ENCODE measurements around the gene CERS1.
"Not testable (repeated sequence)": the region's sequence is repeated elsewhere in the genome, so short reads cannot be mapped to it uniquely, and the experiment has no call there.

The CERS1 gene

DNA sequence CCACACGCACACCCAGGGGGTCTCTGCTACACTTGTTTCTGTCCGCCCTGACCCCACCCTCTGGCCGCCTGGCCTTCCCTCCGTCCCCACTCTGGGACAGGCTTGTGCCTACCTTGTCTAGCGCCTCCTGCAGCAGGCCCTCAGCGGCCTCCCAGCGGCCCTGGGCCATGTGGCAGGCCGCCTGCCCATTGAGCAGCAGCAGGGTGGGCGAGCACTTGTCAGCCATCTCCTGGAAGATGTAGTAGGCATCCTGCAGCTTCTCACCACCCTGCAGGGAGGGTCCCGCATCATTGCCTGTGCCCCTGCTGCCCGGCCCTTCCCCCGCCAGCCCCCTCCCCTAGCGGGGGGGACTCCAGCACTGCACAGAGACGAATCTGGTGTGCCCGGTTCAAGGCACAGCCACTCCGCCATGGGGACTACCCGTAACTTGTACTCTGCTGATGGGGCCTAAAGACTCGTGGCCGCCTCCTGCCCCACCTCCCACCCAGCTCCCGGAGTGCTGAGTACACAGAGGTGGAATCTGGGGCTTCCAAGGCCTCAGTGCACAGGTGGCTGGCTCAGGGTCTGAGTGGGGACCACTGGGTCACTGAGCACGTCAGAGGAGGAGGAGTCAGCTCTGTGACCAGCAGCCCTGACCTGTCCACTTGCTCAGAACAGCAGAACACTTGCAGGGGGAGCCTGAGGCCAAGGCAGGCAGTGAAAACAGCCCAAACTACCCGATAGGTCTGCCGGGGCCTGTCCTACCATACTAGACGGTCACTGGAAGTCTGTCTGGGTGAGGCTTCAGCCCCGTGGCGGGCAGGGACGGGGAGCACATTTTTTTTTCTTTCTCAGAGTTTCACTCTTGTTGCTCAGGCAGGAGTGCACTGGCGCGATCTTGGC lies 7.4 kb upstream of the CERS1 start:
- Histone ChIP-seq H3K9ac (ENCODE audit: low read length) (no peak overlapping the region), H3K4me1 (ENCODE audit: insufficient read depth, low read length) (no peaks in the 10 kb centered on the region), H3K27me3 (ENCODE audit: control insufficient read depth in 1 of 2, insufficient read depth in 2 of 2, low read length in 2 of 2) (no peaks in the 10 kb centered on the region), H3K27ac (ENCODE audit: low read depth, low read length) (no peak overlapping the region), H3K4me3 (ENCODE audit: low read depth in 1 of 2, low read length in 2 of 2) (no peak overlapping the region), H3K9me3 (ENCODE audit: low read length) (no peaks in the 10 kb centered on the region), H3K36me3 (ENCODE audit: insufficient read depth, low read length) (peaks cover 31% of the 10 kb centered on the region)

DNA sequence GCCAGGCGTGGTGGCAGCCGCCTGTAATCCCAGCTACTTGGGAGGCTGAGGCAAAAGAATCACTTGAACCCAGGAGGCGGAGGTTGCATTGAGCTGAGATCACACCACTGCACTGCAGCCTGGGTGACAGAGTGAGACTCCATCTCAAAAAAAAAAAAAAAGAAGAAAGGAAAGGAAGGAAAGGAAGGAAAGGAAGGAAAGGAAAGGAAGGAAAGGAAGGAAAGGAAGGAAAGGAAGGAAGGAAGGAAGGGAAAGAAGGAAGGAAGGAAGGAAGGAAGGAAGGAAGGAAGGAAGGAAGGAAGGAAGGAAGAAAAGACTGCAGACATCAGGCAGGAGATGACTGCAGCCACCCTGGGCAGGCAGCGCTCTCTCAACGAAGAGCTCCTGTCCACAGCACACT lies 6.6 kb upstream of the CERS1 start:
- H3K4me1 ChIP-seq (ENCODE audit: insufficient read depth, low read length); H3K9ac ChIP-seq (ENCODE audit: low read length); H3K27ac ChIP-seq (ENCODE audit: low read depth, low read length); H3K27me3 ChIP-seq (ENCODE audit: control insufficient read depth in 1 of 2, insufficient read depth in 2 of 2, low read length in 2 of 2); H3K9me3 ChIP-seq (ENCODE audit: low read length); H3K4me3 ChIP-seq (ENCODE audit: low read depth in 1 of 2, low read length in 2 of 2): not testable (repeated sequence)
- peaks cover 27% of the 10 kb centered on the region for H3K36me3 ChIP-seq (ENCODE audit: insufficient read depth, low read length)

DNA sequence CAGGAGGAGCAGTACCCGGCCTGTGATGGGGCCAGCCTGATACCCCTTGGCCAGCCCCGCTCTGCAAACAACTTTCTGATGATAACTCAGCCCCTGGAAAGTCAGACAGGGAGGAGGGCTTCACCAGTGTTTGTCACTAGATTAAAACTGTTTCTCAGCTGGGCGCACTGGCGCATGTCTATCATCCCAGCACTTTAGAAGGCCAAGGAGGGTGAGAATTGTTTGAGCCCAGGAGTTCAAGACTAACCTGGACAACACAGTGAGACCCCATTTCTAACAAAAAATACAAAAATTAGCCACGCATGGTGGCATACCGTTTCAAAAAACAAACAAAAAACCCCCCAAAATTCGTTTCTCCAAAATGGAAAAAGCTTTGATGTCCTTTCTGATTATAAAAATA lies 5.5 kb upstream of the CERS1 start:
- Histone ChIP-seq H3K9ac (ENCODE audit: low read length) (no peak overlapping the region), H3K27ac (ENCODE audit: low read depth, low read length) (no peak overlapping the region), H3K27me3 (ENCODE audit: control insufficient read depth in 1 of 2, insufficient read depth in 2 of 2, low read length in 2 of 2) (peaks cover 0 to 10% of the 10 kb centered on the region in 2 donors), H3K4me3 (ENCODE audit: low read depth in 1 of 2, low read length in 2 of 2) (no peak overlapping the region), H3K9me3 (ENCODE audit: low read length) (no peaks in the 10 kb centered on the region), H3K36me3 (ENCODE audit: insufficient read depth, low read length) (peaks cover 21% of the 10 kb centered on the region), H3K4me1 (ENCODE audit: insufficient read depth, low read length) (no peaks in the 10 kb centered on the region)

DNA sequence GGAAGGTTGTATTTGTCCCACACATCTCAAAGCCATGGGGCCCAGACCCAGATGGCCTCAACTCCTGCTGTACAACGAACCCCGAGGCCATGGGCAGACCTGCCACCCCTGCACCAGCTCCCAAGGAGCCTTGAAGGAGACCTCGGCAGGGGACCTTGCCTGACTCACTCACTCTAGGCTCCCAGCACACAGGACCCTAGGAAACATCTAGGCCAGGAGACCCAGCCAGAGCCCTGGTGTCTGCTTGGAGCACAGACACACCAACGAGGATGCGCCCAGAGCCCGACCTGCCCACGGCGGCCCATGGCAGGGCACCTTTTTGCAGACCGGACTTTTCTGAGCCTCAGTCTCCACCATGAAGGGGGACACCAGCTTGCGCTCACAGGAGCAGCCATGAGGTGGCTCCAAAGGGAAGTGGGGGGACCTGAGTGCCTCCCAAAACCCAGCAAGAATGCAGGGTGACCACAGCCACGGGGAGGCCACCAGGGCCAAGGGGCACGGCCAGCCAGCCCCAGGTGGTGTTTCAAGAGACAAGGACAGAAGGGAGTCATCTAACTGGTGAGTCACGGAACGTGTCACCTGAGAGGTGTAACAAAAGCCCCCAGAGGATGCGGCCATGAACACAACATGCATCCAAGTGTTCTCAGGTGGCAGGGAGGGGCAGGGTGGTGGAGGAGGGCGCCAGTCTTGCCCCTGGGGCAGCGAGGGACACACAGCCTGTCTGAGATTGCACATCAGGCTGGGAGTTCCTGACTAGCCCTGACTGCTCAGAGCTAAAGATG lies 4.9 kb upstream of the CERS1 start:
- Histone ChIP-seq H3K4me1 (ENCODE audit: insufficient read depth, low read length) (no peaks in the 10 kb centered on the region), H3K27me3 (ENCODE audit: control insufficient read depth in 1 of 2, insufficient read depth in 2 of 2, low read length in 2 of 2) (peaks cover 0 to 13% of the 10 kb centered on the region in 2 donors), H3K9ac (ENCODE audit: low read length) (no peak overlapping the region), H3K4me3 (ENCODE audit: low read depth in 1 of 2, low read length in 2 of 2) (no peak overlapping the region), H3K36me3 (ENCODE audit: insufficient read depth, low read length) (peaks cover 21% of the 10 kb centered on the region), H3K27ac (ENCODE audit: low read depth, low read length) (no peak overlapping the region), H3K9me3 (ENCODE audit: low read length) (no peaks in the 10 kb centered on the region)

DNA sequence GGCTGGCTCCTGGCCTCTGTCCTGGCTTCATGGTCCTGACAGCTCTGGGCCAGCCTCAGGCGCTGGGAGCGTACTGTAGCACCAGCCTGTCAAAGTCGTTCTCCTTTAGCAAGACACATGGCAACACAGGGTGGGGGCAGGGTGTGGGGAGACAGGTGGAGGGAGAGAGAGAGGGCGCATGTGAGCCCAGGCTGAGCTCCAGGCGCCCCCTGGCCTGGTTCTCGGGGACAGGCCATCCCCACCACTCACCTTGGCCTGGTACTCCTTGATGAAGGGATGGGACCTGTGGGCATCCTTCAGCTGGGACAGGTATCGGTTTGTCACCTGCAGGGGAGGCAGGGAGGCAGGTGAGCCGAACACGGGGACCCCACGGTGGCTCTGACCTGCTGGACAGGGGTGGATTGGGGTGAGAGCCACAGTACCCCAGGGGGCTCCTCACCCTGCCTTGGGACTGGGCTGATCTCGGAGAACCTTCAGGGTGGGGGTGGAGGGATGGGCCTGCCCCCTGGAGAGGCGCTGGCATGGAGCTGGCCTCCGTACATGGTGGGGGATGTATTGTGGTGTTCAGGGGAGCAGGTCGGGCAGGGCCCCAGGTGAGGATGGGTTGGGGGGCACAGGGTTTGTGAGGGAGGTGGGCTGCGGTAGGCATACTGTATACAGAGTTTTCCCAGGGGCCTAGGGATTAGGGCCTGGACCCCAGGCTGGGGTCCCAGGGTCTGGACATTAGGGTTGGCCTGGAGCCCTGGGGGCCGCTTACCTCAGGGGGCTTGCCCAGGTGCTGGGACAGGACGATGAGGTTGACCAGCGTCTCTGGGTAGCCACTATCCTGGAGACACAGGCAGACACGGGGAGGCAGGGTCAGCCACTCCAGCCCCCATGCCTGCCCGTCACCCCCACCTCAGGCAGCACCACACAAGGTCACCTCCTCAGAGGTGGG lies 3.9 kb upstream of the CERS1 start:
- peaks cover 17% of the 10 kb centered on the region for H3K36me3 ChIP-seq (ENCODE audit: insufficient read depth, low read length)
- no peak overlapping the region for H3K9ac ChIP-seq (ENCODE audit: low read length)
- H3K27ac ChIP-seq (ENCODE audit: low read depth, low read length), result no peak overlapping the region
- peaks cover 2 to 21% of the 10 kb centered on the region in 2 donors for H3K27me3 ChIP-seq (ENCODE audit: control insufficient read depth in 1 of 2, insufficient read depth in 2 of 2, low read length in 2 of 2)
- H3K9me3 ChIP-seq (ENCODE audit: low read length), result no peaks in the 10 kb centered on the region
- H3K4me3 ChIP-seq (ENCODE audit: low read depth in 1 of 2, low read length in 2 of 2), result no peak overlapping the region
- H3K4me1 ChIP-seq (ENCODE audit: insufficient read depth, low read length), result no peaks in the 10 kb centered on the region

DNA sequence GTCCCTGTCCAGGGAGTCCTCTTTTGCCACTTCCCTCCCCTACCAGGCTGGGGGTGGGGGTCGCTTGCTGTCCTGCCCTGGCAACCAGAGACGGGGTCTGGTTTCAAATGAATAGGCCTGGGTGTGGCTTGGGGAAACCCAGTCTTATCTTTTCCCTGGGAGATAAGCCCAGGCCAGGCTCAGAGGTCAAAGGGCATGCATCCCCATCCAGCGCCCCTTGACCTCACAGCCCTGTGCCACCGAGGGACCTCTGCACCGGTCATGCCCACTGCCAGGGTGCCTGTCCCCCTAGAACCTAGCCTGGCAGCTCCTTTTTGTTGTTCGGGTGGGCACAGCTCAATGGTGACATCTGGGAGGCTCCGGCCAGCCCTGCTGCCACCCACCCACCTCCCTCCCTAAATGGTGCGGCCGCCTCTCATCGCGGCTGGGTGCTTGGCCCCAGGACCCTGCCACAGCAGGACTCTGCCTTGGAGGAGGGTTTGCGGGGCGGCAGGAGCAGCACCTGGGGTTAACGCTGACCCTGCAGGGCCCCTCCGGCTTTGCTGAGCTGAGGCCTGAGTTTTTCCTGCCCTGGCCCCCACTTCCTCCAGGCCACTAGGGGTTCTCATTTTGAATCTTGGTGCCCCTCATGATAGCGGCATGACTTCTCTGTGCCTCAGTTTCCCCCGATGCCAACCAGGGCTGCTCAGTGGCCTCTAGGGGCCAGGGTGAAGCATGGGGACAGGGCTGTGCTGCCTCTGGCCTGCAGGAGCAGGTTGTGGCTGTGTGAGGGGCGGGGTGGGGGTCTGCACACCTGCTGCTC lies 2.9 kb upstream of the CERS1 start:
- no peak overlapping the region for H3K27ac ChIP-seq (ENCODE audit: low read depth, low read length)
- peaks cover 13% of the 10 kb centered on the region for H3K36me3 ChIP-seq (ENCODE audit: insufficient read depth, low read length)
- H3K4me3 ChIP-seq (ENCODE audit: low read depth in 1 of 2, low read length in 2 of 2), result no peak overlapping the region
- H3K27me3 ChIP-seq (ENCODE audit: control insufficient read depth in 1 of 2, insufficient read depth in 2 of 2, low read length in 2 of 2), result peaks cover 8 to 32% of the 10 kb centered on the region in 2 donors
- H3K9me3 ChIP-seq (ENCODE audit: low read length), result no peaks in the 10 kb centered on the region
- H3K4me1 ChIP-seq (ENCODE audit: insufficient read depth, low read length), result no peaks in the 10 kb centered on the region
- H3K9ac ChIP-seq (ENCODE audit: low read length), result no peak overlapping the region

DNA sequence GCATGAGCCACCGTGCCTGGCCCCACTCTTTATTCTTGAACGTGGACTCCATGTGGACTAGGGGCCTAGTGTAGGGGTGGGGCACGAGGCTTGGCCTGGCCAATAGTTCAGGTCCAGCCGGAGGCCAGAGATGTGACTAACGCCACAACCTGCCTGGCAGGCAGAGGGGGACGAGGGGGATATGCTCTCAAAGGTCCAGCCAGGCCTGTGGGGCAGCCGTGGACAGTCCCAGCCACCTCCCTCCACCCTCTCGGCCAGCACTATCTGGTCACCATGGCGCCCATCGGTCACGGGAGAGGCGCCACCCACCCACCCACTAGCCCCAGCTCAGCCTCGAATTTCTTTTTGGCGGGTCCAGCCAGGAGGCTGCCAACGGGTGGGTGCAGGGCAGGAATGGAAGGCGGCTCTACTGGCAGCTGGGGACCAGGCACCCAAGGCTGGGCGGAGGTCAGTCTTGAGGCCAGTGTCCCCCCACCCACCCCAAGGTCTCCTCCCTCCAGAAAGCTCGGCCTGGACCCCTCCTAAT lies 2.2 kb upstream of the CERS1 start:
- Histone ChIP-seq H3K4me1 (ENCODE audit: insufficient read depth, low read length) (no peaks in the 10 kb centered on the region), H3K4me3 (ENCODE audit: low read depth in 1 of 2, low read length in 2 of 2) (no peak overlapping the region), H3K27ac (ENCODE audit: low read depth, low read length) (no peak overlapping the region), H3K9me3 (ENCODE audit: low read length) (no peaks in the 10 kb centered on the region), H3K9ac (ENCODE audit: low read length) (no peak overlapping the region), H3K27me3 (ENCODE audit: control insufficient read depth in 1 of 2, insufficient read depth in 2 of 2, low read length in 2 of 2) (peaks cover 8 to 39% of the 10 kb centered on the region in 2 donors), H3K36me3 (ENCODE audit: insufficient read depth, low read length) (peaks cover 13% of the 10 kb centered on the region)

DNA sequence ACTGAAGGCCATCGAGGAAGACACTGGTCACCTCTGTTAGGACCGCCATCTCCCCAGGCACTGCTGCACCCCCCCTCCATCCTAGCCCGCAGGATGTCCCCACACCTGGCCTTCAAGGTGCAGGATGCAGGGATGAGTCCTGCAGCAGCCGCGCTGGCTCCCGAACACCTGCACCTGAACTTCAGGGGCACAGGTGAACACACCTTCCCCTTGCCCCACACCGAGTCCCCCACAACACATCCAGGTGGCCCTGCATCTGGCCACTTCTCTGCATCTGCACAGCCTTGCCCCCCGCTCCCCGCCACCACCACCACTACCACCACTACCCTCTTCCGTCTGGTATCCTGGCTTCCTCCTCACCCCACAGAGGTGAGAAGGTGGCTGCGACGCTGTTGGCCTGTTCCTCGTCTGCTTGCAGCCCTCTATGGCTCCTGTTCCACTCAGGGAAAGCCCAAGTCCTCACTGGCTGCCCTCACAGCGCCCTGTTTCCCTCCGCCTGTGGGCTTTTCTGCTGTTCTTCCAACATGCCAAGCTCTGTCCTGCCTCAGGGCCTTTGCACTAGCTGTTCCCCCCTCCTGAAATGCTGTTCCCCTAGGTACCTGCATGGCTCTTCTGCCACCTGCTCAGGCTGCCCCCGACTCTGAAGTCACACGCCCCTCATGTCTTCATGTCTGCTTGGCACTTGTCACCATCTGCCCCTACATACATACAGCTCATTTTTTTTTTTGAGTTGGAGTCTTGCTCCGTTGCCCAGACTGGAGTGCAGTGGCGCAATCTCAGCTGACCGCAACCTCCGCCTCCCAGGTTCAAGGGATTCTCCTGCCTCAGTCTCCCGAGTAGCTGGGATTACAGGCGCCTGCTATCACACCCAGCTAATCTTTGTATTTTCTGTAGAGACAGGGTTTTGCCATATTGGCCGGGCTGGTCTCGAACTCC lies 1.4 kb upstream of the CERS1 start:
- Histone ChIP-seq H3K36me3 (ENCODE audit: insufficient read depth, low read length) (peaks cover 13% of the 10 kb centered on the region), H3K4me1 (ENCODE audit: insufficient read depth, low read length) (no peaks in the 10 kb centered on the region), H3K9ac (ENCODE audit: low read length) (no peak overlapping the region), H3K4me3 (ENCODE audit: low read depth in 1 of 2, low read length in 2 of 2) (no peak overlapping the region), H3K9me3 (ENCODE audit: low read length) (no peaks in the 10 kb centered on the region), H3K27ac (ENCODE audit: low read depth, low read length) (no peak overlapping the region), H3K27me3 (ENCODE audit: control insufficient read depth in 1 of 2, insufficient read depth in 2 of 2, low read length in 2 of 2) (peaks cover 8 to 39% of the 10 kb centered on the region in 2 donors)

DNA sequence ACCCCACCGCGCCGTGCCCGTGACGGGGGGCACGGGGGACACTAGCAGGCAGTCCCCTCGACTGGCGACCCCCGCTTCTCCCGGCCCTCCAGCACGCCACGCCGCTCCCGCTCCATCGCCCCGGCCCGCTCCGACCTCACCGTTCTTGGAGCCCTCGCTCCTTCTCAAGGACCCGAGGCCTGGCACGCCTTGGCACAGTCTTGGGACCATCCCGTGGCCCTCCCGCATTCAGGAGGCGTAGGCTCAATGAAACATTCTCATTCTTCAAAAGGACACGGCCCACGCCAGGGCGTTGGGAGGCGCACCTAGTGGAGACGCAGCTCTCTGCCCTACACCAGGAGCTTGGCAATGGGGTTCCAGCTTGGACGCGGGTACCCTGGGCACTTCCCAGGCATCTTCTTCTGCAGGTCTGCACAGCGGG lies 473 bp upstream of the CERS1 start:
- no peak overlapping the region for H3K4me3 ChIP-seq (ENCODE audit: low read depth in 1 of 2, low read length in 2 of 2)
- H3K4me1 ChIP-seq (ENCODE audit: insufficient read depth, low read length), result no peaks in the 10 kb centered on the region
- H3K27me3 ChIP-seq (ENCODE audit: control insufficient read depth in 1 of 2, insufficient read depth in 2 of 2, low read length in 2 of 2), result peaks cover 8 to 39% of the 10 kb centered on the region in 2 donors
- no peak overlapping the region for H3K27ac ChIP-seq (ENCODE audit: low read depth, low read length)
- H3K9me3 ChIP-seq (ENCODE audit: low read length), result no peaks in the 10 kb centered on the region
- no peak overlapping the region for H3K9ac ChIP-seq (ENCODE audit: low read length)
- H3K36me3 ChIP-seq (ENCODE audit: insufficient read depth, low read length), result peaks cover 10% of the 10 kb centered on the region

Measured in muscle layer of colon (tissue), 2 donors.